Kidney epithelial cell (primary cell): ENCODE measurements around the gene IL17RB. TPM values are rescaled to one million over a fixed set of nuclear protein-coding genes. Genes with fewer than 3 reads are reported as not detected.
A peak's percentile ranks its signal among the peaks of the same experiment; 100 is the strongest.

ENCODE experiments used
- DNase-seq: peaks from one replicate; pipeline ENCODE4 v3.0.0-alpha.2; 2010; ENCODE audit warnings: low read depth
- H3K27me3 ChIP-seq: 2 replicates; pipeline ENCODE4 v1.6.0; 2011; ENCODE audit warnings: low read length; ENCODE audit not compliant: control insufficient read depth, insufficient read depth
- H3K36me3 ChIP-seq: 2 replicates; pipeline ENCODE4 v1.5.1; 2011; ENCODE audit warnings: low read length; ENCODE audit not compliant: control insufficient read depth, insufficient read depth
- H3K4me3 ChIP-seq: 2 replicates; pipeline ENCODE4 v1.5.1; 2011; ENCODE audit warnings: low read depth, mild to moderate bottlenecking, control low read depth, low read length
- total RNA-seq: library from RNA; depleted of rRNA; stranded (reverse); fragments of >200 nt; gene quantifications from 2 replicates; pipeline ENCODE4 v1.2.3, GENCODE V29; 2015
- TF ChIP-seq, protein P1 (sequence below): IDR thresholded peaks from 2 replicates; pipeline ENCODE4 v1.5.1; 2011; ENCODE audit warnings: mild to moderate bottlenecking, moderate library complexity, low read length, control low read depth, inconsistent platforms; ENCODE audit not compliant: insufficient read depth, poor library complexity, severe bottlenecking

Gene IL17RB
- total RNA-seq, 1 donor from 2014 or later = 0.04 TPM

DNA sequence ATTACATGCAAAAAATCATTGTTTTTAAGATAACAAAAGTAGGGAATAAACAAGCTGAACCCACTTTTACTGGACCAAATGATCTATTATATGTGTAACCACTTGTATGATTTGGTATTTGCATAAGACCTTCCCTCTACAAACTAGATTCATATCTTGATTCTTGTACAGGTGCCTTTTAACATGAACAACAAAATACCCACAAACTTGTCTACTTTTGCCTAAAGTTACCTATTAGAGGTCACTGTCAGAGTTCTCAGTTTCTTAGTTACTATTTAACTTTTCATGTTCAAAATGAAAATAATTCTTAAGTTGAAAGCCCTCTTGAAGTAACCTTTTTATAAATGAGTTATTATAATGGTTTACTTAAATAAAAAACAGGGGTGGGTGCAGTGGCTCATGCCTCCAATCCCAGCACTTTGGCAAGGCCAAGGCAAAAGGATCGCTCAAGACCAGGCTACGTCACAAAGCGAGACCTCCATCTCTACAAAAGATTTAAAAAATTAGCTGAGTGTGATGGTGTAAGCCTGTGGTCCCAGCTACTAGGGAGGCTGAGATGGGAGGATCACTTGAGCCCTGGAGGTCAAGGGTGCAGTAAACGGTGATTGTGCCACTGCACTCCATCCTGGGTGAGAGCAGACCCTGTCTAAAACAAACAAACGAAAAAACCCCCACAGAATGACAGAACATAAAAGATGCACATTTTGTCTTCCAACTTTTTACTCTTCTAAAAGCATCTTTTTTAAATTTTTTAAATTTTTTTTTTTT, 19.5 kb downstream of the IL17RB start:
- TF ChIP-seq, protein P1, sequence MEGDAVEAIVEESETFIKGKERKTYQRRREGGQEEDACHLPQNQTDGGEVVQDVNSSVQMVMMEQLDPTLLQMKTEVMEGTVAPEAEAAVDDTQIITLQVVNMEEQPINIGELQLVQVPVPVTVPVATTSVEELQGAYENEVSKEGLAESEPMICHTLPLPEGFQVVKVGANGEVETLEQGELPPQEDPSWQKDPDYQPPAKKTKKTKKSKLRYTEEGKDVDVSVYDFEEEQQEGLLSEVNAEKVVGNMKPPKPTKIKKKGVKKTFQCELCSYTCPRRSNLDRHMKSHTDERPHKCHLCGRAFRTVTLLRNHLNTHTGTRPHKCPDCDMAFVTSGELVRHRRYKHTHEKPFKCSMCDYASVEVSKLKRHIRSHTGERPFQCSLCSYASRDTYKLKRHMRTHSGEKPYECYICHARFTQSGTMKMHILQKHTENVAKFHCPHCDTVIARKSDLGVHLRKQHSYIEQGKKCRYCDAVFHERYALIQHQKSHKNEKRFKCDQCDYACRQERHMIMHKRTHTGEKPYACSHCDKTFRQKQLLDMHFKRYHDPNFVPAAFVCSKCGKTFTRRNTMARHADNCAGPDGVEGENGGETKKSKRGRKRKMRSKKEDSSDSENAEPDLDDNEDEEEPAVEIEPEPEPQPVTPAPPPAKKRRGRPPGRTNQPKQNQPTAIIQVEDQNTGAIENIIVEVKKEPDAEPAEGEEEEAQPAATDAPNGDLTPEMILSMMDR = no peak
- H3K27me3 ChIP-seq = no peaks in the 10 kb centered on the region
- peaks cover 1% of the 10 kb centered on the region for H3K36me3 ChIP-seq
- no peak overlapping the region for H3K4me3 ChIP-seq
- no peak for DNase-seq

DNA sequence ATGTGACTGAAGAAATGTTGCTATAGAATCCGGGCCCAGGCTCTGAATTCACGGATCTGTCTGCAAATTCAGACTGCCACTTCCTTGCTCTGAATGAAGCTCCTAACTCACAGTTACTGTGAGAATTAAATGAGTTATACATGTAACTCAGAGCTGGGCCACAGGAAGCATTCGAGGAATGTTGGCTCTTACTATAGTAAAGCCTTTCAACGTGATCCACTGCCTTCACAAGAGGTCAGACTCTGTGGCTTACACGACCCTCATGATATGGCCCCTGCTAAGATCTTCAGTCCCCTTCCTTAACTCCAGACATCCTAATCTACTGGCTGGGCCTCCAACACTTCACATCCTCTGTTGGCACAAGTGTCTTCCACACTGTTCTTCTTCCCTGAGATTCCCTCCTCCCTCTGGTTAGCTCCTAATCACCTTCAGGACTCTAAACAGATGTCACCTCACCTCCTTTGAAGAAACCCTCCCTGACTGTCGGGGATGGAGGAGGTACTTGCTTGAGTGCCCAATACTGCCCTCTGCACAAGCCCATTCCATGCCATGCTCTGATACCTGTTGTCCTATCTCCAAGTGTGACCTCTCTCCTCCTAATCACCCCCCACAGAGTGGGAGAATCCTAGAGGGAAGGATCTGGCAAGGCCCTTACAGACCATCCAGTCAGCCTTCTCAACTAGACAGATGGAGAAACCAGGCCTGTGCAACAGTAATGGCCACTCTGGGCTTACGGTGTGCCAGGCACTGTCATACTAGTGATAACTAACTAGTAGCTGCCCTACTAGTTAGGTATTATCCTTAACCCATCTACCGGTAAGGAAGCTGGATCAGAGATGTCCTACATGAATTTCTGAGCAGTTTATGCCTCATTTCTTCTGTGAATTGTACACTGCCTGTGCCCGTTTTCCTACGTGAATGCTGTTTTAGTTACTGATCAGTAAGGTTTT, 34.3 kb downstream of the IL17RB start:
- peak overlapping the region; percentile 65 for H3K4me3 ChIP-seq
- no peak for DNase-seq
- no peaks in the 10 kb centered on the region for H3K27me3 ChIP-seq
- TF ChIP-seq, protein P1 = no peak
- H3K36me3 ChIP-seq = no peaks in the 10 kb centered on the region

DNA sequence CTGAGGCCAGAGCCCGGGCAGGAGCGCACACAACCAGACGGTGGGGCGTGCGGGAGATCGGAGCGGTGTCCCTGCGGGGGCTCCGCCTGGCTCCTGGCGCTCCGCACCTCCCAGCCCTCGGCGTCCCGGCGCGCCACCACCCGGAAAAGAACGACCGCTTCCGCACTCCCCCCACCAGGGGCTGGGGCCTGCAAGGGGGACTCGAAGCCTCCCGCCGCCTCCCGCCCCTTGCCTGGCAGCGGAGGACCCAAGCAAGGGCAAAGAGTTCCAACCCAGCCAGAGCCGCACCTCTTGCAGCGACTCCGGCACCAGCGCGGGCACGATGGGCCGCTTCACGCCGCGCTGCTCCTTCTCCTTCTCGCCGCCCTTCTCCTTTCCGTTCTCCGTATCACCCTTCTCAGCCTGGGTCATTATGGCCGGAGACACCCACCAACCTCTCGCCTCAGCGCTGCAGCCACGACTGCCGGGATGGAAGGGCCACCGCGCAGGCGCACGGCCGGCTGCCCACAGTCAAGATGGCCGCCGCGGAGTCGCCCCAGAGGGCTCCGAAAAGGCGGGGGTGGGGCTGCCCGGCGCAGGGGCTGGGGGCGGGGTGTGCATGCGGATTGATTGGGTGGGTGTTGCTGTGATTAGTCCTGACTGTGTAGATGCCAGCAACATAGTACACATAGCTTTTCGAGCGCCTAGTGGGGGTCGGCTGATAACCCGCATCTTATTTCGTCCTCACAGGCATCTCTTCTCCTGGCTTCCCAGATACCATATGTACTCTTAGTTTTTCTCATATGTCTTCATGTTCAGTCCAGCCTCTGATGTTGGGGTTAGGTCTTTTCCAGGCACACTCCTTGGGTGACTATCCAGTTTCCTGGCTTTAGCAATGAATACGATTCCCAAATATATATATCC, 35.6 kb downstream of the IL17RB start, which contains the start of gene ACTR8:
Gene ACTR8, minus strand, starts transcription at position 462 of the 903 bp plus-strand sequence. Its CDS starts 51 bp downstream, at position 411.
- H3K27me3 ChIP-seq = no peaks in the 10 kb centered on the region
- peak within 1 kb of the TSS; percentile 65 for H3K4me3 ChIP-seq
- no peaks in the 10 kb centered on the region for H3K36me3 ChIP-seq
- no peak for DNase-seq
- TF ChIP-seq, protein P1 = no peak

DNA sequence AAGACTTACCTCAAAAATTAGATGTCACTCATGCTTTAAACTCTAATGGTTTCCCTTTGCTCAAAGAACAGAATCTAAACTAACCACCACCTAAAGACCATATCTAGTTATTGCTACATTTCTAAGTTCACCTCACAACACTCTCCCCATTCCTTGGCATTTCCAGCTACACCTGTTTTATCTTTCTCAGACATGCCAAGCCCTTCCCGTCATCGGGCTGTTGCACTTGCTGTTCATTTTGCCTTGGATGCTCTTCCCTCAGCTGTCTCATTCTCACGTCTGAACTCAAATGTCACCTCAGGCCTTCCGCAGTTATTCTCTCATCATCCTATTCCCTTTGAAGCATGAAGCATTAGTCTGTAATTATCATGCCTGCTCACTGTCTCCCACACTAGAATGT, 36.6 kb downstream of the IL17RB start:
- Histone ChIP-seq H3K4me3 (no peak overlapping the region), H3K27me3 (no peaks in the 10 kb centered on the region), H3K36me3 (no peaks in the 10 kb centered on the region)
- DNase-seq = no peak
- TF ChIP-seq, protein P1 = no peak

DNA sequence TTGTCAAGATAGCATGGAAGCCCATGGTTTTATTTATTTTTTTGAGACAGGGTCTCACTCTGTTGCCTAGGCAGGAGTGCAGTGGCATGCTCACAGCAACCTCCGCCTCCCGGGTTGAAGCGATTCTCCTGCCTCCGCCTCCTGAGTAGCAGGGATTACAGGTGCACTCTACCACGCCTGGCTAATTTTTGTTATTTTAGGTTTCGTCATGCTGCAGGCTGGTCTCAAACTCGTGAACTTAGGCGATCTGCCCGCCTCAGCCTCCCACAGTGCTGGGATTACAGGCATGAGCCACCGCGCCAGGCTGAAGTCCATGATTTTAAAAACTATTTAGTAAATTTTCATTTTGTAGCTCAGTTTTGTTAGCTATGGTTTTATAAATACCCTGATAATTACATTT, 38.3 kb downstream of the IL17RB start:
- TF ChIP-seq, protein P1 = no peak
- Histone ChIP-seq H3K27me3 (no peaks in the 10 kb centered on the region), H3K36me3 (no peaks in the 10 kb centered on the region), H3K4me3 (no peak overlapping the region)
- no peak for DNase-seq
